MM.1S (cell line): ENCODE data around the gene FOXP4.

Source experiments
- DNase-seq: peaks from one replicate; pipeline ENCODE4 v3.0.0-alpha.2; 2015
- H2AFZ ChIP-seq: fragments of 300-600 bp; sonication (generic); 2 replicates; pipeline ENCODE4 v1.6.0; 2016; ENCODE audit warnings: antibody characterized with exemption, low read length
- H3F3A ChIP-seq: fragments of 300-600 bp; sonication (generic); 2 replicates; pipeline ENCODE4 v1.6.1; 2016; ENCODE audit warnings: mild to moderate bottlenecking, antibody characterized with exemption, low read length, moderate library complexity, mixed read lengths; ENCODE audit not compliant: insufficient read depth
- H3K27ac ChIP-seq: fragments of 300-600 bp; sonication (generic); 2 replicates; pipeline ENCODE4 v1.5.1; 2016; ENCODE audit warnings: mild to moderate bottlenecking, low read length
- H3K27me3 ChIP-seq: fragments of 300-600 bp; sonication (generic); replicated peaks from 2 replicates; pipeline ENCODE4 v1.6.0; 2016; ENCODE audit warnings: low read length; ENCODE audit not compliant: insufficient read depth
- H3K36me3 ChIP-seq: fragments of 300-600 bp; sonication (generic); replicated peaks from 2 replicates; pipeline ENCODE4 v1.6.1; 2016; ENCODE audit warnings: mild to moderate bottlenecking, low read length, mixed read lengths; ENCODE audit not compliant: insufficient read depth
- H3K4me1 ChIP-seq: fragments of 300-600 bp; sonication (generic); 2 replicates; pipeline ENCODE4 v1.6.1; 2016; ENCODE audit warnings: low read length, mixed read lengths
- H3K4me2 ChIP-seq: fragments of 300-600 bp; sonication (generic); 2 replicates; pipeline ENCODE4 v1.6.0; 2016; ENCODE audit warnings: low read depth, low read length
- H3K4me3 ChIP-seq: fragments of 300-600 bp; sonication (generic); 2 replicates; pipeline ENCODE4 v1.5.1; 2016; ENCODE audit warnings: low read length, mixed read lengths
- H3K79me2 ChIP-seq: fragments of 300-600 bp; sonication (generic); 2 replicates; pipeline ENCODE4 v1.6.1; 2016; ENCODE audit warnings: mixed run types, low read length, mixed read lengths
- H3K9ac ChIP-seq: fragments of 300-600 bp; sonication (generic); 2 replicates; pipeline ENCODE4 v1.6.1; 2016; ENCODE audit warnings: low read length, mixed read lengths
- H3K9me2 ChIP-seq: fragments of 300-600 bp; sonication (generic); replicated peaks from 2 replicates; pipeline ENCODE4 v1.6.1; 2016; ENCODE audit warnings: mild to moderate bottlenecking, low read length, mixed read lengths; ENCODE audit not compliant: insufficient read depth
- H3K9me3 ChIP-seq: fragments of 300-600 bp; sonication (generic); replicated peaks from 2 replicates; pipeline ENCODE4 v1.6.1; 2016; ENCODE audit warnings: mild to moderate bottlenecking, low read length, mixed read lengths; ENCODE audit not compliant: insufficient read depth
- H4K20me1 ChIP-seq: fragments of 300-600 bp; sonication (generic); 2 replicates; pipeline ENCODE4 v1.6.1; 2016; ENCODE audit warnings: mild to moderate bottlenecking, low read length, moderate library complexity, mixed read lengths; ENCODE audit not compliant: insufficient read depth
- EZH2 ChIP-seq: fragments of 300-600 bp; sonication (generic); optimal IDR thresholded peaks from 2 replicates; pipeline ENCODE3; 2017; ENCODE audit warnings: low read depth, mild to moderate bottlenecking, antibody characterized with exemption, low read length, mixed read lengths
- EZH2phosphoT487 ChIP-seq: fragments of 300-600 bp; sonication (generic); IDR thresholded peaks from 2 replicates; pipeline ENCODE4 v1.6.1; 2018; ENCODE audit warnings: antibody characterized with exemption, low read length
- TF ChIP-seq, protein P1 (sequence below): fragments of 300-600 bp; sonication (generic); IDR thresholded peaks from 2 replicates; pipeline ENCODE4 v1.5.1; 2016; ENCODE audit warnings: antibody characterized with exemption, low read length, mixed read lengths

The FOXP4 gene

DNA sequence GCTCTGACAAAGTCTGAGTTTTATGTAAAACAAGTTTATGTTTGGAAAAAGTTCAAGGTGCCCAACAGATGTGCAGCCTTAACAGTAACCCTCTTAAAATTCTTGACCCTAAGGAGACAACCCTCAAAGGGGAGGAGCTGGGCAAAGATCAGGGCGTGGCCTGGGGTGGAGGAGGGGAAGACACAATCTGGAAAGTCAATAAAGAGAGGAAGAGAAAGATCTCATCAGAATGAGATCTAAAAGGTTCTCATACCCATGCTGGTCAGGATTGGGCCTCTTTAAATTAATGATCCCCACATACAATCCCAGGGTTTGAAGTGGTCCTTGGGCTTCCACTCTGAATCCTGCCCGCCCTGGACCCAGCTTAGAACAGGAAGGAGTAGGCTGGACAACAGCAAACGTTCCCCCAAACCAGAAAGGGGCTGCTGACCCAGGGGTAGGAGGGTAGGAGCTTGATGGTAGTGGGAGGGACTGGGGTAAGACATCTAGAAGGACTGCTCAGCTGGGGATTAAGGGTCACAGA lies 33.0 kb downstream of the FOXP4 start:
- no peaks in the 10 kb centered on the region for H3K36me3 ChIP-seq
- no peak overlapping the region for H3K27ac ChIP-seq
- no peak for DNase-seq
- H3K9me2 ChIP-seq: no peaks in the 10 kb centered on the region
- no peaks in the 10 kb centered on the region for H3K27me3 ChIP-seq
- TF ChIP-seq, protein P1, sequence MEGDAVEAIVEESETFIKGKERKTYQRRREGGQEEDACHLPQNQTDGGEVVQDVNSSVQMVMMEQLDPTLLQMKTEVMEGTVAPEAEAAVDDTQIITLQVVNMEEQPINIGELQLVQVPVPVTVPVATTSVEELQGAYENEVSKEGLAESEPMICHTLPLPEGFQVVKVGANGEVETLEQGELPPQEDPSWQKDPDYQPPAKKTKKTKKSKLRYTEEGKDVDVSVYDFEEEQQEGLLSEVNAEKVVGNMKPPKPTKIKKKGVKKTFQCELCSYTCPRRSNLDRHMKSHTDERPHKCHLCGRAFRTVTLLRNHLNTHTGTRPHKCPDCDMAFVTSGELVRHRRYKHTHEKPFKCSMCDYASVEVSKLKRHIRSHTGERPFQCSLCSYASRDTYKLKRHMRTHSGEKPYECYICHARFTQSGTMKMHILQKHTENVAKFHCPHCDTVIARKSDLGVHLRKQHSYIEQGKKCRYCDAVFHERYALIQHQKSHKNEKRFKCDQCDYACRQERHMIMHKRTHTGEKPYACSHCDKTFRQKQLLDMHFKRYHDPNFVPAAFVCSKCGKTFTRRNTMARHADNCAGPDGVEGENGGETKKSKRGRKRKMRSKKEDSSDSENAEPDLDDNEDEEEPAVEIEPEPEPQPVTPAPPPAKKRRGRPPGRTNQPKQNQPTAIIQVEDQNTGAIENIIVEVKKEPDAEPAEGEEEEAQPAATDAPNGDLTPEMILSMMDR: no peak
- TF ChIP-seq EZH2 (no peak), EZH2phosphoT487 (no peak)
- H3F3A ChIP-seq: no peaks in the 10 kb centered on the region
- H4K20me1 ChIP-seq: no peaks in the 10 kb centered on the region
- H3K4me3 ChIP-seq: no peak overlapping the region
- no peak overlapping the region for H2AFZ ChIP-seq
- no peaks in the 10 kb centered on the region for H3K4me1 ChIP-seq
- H3K9ac ChIP-seq: no peak overlapping the region
- H3K79me2 ChIP-seq: no peaks in the 10 kb centered on the region
- H3K9me3 ChIP-seq: no peaks in the 10 kb centered on the region
- no peak overlapping the region for H3K4me2 ChIP-seq

DNA sequence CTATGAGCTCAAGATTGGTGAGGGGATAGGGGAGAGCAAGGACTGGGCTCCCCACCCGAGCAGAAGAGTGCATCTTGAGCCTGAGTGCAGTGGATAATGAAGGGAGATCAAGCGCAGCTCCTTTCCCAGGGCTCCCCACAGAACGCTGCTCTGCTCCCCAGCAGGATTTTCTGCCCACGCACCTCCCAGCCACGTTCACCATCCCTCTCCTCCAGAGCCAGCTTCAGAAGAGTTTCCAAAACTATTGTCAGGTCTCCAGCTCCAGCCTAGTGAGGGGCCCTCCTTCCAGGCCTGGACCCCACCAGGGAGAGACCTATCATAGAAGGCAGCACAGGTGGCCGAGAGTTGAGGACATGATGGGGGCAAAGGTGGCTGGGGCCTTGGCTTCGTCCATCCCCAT lies 34.5 kb downstream of the FOXP4 start:
- Histone ChIP-seq H3K9me3 (no peaks in the 10 kb centered on the region), H3K9me2 (no peaks in the 10 kb centered on the region), H3K36me3 (no peaks in the 10 kb centered on the region), H3K79me2 (no peaks in the 10 kb centered on the region), H3K9ac (no peak overlapping the region), H3F3A (no peaks in the 10 kb centered on the region), H3K27me3 (no peaks in the 10 kb centered on the region), H3K4me3 (no peak overlapping the region), H2AFZ (no peak overlapping the region), H4K20me1 (no peaks in the 10 kb centered on the region), H3K4me1 (no peaks in the 10 kb centered on the region), H3K27ac (no peak overlapping the region), H3K4me2 (no peak overlapping the region)
- no peak for DNase-seq
- TF ChIP-seq EZH2: no peak
- TF ChIP-seq, protein P1: no peak
- no peak for TF ChIP-seq EZH2phosphoT487

DNA sequence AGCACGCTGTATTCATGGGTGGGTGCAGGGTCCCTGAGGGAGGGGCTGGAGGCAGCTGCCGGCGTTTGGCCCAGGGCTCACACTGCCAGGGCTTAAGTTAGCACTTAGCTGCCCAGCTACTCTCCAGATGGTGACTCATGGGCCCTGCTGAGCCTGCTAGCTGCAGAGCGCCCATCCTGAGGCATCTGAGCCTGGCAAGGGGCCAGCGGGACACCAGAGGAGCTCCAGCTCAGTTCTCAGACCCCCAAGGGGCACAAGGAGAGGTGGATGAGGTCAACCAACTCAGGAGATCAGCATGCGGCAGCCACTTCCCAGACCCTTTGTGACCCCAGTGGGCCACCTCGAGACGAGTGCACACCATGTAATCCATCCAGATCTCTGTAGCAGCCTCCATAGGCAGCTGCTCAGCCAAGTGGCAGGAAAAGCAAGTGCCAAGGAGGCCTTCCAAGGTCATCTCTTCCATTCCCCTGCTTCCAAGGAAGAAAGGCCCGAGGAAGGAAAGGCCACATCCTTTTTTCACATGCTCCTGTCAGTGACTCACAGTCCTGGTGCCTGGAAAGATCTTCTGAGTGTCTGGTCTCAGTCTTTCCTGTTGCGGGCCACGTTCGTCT lies 35.3 kb downstream of the FOXP4 start:
- Histone ChIP-seq H4K20me1 (no peaks in the 10 kb centered on the region), H3F3A (no peaks in the 10 kb centered on the region), H3K4me2 (no peak overlapping the region), H2AFZ (no peak overlapping the region), H3K9me2 (no peaks in the 10 kb centered on the region), H3K27ac (no peak overlapping the region), H3K79me2 (no peaks in the 10 kb centered on the region), H3K27me3 (no peaks in the 10 kb centered on the region), H3K9ac (no peak overlapping the region), H3K36me3 (no peaks in the 10 kb centered on the region), H3K4me3 (no peak overlapping the region), H3K4me1 (no peaks in the 10 kb centered on the region), H3K9me3 (no peaks in the 10 kb centered on the region)
- TF ChIP-seq EZH2phosphoT487 (no peak), EZH2 (no peak)
- TF ChIP-seq, protein P1: no peak
- no peak for DNase-seq
